Stimulated activated CD8-positive, alpha-beta memory T cell treated with anti-CD3 and anti-CD28 coated beads, Interleukin-12 subunit alpha, Interleukin-12 subunit beta, amount 100 ng/mL, for 1 hour (primary cell): ENCODE results near the gene ASPG.

Experiments used
- DNase-seq: peaks from one replicate; pipeline ENCODE4 v3.0.0-alpha.2; 2020; ENCODE audit warnings: low read depth

Gene ASPG

GRCh38 chr14:104093366-104094055, 8.0 kb downstream of the ASPG start:
- DNase-seq = no peak

GRCh38 chr14:104094056-104094708, 8.7 kb downstream of the ASPG start:
- no peak for DNase-seq

- peak; percentile 54 for DNase-seq
These were observed 9.4 kb downstream of the ASPG start for GRCh38 chr14:104094709-104095425.

- DNase-seq = no peak
These were observed 10.2 kb downstream of the ASPG start for GRCh38 chr14:104095426-104096310.

GRCh38 chr14:104096318-104096717, 10.8 kb downstream of the ASPG start:
- DNase-seq = no peak

GRCh38 chr14:104096751-104097700, 11.5 kb downstream of the ASPG start:
- no peak for DNase-seq

- DNase-seq = no peak
These were observed 13.0 kb downstream of the ASPG start for GRCh38 chr14:104098272-104099095.

GRCh38 chr14:104099096-104100041, 13.9 kb downstream of the ASPG start:
- no peak for DNase-seq

GRCh38 chr14:104100171-104101085, 14.9 kb downstream of the ASPG start:
- DNase-seq = no peak

- no peak for DNase-seq
These were observed 15.7 kb downstream of the ASPG start for GRCh38 chr14:104101086-104101621.

- no peak for DNase-seq
These were observed 16.3 kb downstream of the ASPG start for GRCh38 chr14:104101651-104102281.

- no peak for DNase-seq
These were observed 16.9 kb downstream of the ASPG start for GRCh38 chr14:104102282-104102914.

- DNase-seq = no peak
These were observed 17.6 kb downstream of the ASPG start for GRCh38 chr14:104103061-104103445.

- no peak for DNase-seq
These were observed 18.1 kb downstream of the ASPG start for GRCh38 chr14:104103446-104104075.

- DNase-seq = no peak
These were observed 18.8 kb downstream of the ASPG start for GRCh38 chr14:104104076-104104901.
